ENCODE data around the gene SEBOX.
A peak's percentile ranks its signal among the peaks of the same experiment; 100 is the strongest.

The SEBOX gene

GRCh38 chr17:28327031-28327607 is 37.9 kb downstream of the SEBOX start:
- peaks cover 4% of the 10 kb centered on the region; the same call in 1 of the 2 replicates for H3K4me1 ChIP-seq (ENCODE audit: control insufficient read depth, insufficient read depth, low read length)
- peaks cover 64% of the 10 kb centered on the region for H3K36me3 ChIP-seq (ENCODE audit: control insufficient read depth, insufficient read depth, low read length)
- no peak overlapping the region for H3K27ac ChIP-seq (ENCODE audit: low read depth, low read length)
- no peak overlapping the region for H3K4me3 ChIP-seq (ENCODE audit: low read depth, low read length)
- H3K9ac ChIP-seq (ENCODE audit: low read length): no peak overlapping the region
- H3K27me3 ChIP-seq (ENCODE audit: control insufficient read depth, insufficient read depth, low read length): no peaks in the 10 kb centered on the region
- H3K9me3 ChIP-seq (ENCODE audit: control insufficient read depth, insufficient read depth, low read depth, low read length): no peaks in the 10 kb centered on the region

GRCh38 chr17:28326114-28326513 is 38.9 kb downstream of the SEBOX start:
- Histone ChIP-seq H3K4me1 (ENCODE audit: control insufficient read depth, insufficient read depth, low read length) (peaks cover 4% of the 10 kb centered on the region; the same call in 1 of the 2 replicates), H3K27me3 (ENCODE audit: control insufficient read depth, insufficient read depth, low read length) (no peaks in the 10 kb centered on the region), H3K9me3 (ENCODE audit: control insufficient read depth, insufficient read depth, low read depth, low read length) (no peaks in the 10 kb centered on the region), H3K36me3 (ENCODE audit: control insufficient read depth, insufficient read depth, low read length) (peaks cover 58% of the 10 kb centered on the region), H3K9ac (ENCODE audit: low read length) (no peak overlapping the region), H3K4me3 (ENCODE audit: low read depth, low read length) (no peak overlapping the region), H3K27ac (ENCODE audit: low read depth, low read length) (no peak overlapping the region)

- H3K4me3 ChIP-seq (ENCODE audit: low read depth, low read length): no peak overlapping the region
- H3K9me3 ChIP-seq (ENCODE audit: control insufficient read depth, insufficient read depth, low read depth, low read length): no peaks in the 10 kb centered on the region
- no peaks in the 10 kb centered on the region for H3K27me3 ChIP-seq (ENCODE audit: control insufficient read depth, insufficient read depth, low read length)
- no peak overlapping the region for H3K9ac ChIP-seq (ENCODE audit: low read length)
- H3K36me3 ChIP-seq (ENCODE audit: control insufficient read depth, insufficient read depth, low read length): peaks cover 56% of the 10 kb centered on the region
- peaks cover 12% of the 10 kb centered on the region; the same call in 1 of the 2 replicates for H3K4me1 ChIP-seq (ENCODE audit: control insufficient read depth, insufficient read depth, low read length)
- H3K27ac ChIP-seq (ENCODE audit: low read depth, low read length): no peak overlapping the region
Measured at GRCh38 chr17:28325211-28325610, 39.8 kb downstream of the SEBOX start.

GRCh38 chr17:28324781-28325180 is 40.2 kb downstream of the SEBOX start:
- peaks cover 56% of the 10 kb centered on the region for H3K36me3 ChIP-seq (ENCODE audit: control insufficient read depth, insufficient read depth, low read length)
- no peaks in the 10 kb centered on the region for H3K9me3 ChIP-seq (ENCODE audit: control insufficient read depth, insufficient read depth, low read depth, low read length)
- H3K4me1 ChIP-seq (ENCODE audit: control insufficient read depth, insufficient read depth, low read length): peaks cover 15% of the 10 kb centered on the region; the same call in 1 of the 2 replicates
- no peaks in the 10 kb centered on the region for H3K27me3 ChIP-seq (ENCODE audit: control insufficient read depth, insufficient read depth, low read length)
- no peak overlapping the region for H3K4me3 ChIP-seq (ENCODE audit: low read depth, low read length)
- H3K27ac ChIP-seq (ENCODE audit: low read depth, low read length): no peak overlapping the region
- no peak overlapping the region for H3K9ac ChIP-seq (ENCODE audit: low read length)

GRCh38 chr17:28324267-28324745 is 40.7 kb downstream of the SEBOX start:
- no peak overlapping the region for H3K27ac ChIP-seq (ENCODE audit: low read depth, low read length)

GRCh38 chr17:28320215-28321061 is 44.6 kb downstream of the SEBOX start:
- peaks cover 28% of the 10 kb centered on the region for H3K4me1 ChIP-seq (ENCODE audit: control insufficient read depth, insufficient read depth, low read length)
- no peaks in the 10 kb centered on the region; the same call in 1 of the 2 replicates for H3K27me3 ChIP-seq (ENCODE audit: control insufficient read depth, insufficient read depth, low read length)
- H3K9ac ChIP-seq (ENCODE audit: low read length): peak overlapping the region; percentile 97
- no peak overlapping the region for H3K27ac ChIP-seq (ENCODE audit: low read depth, low read length)
- H3K9me3 ChIP-seq (ENCODE audit: control insufficient read depth, insufficient read depth, low read depth, low read length): no peaks in the 10 kb centered on the region
- peaks cover 14% of the 10 kb centered on the region for H3K36me3 ChIP-seq (ENCODE audit: control insufficient read depth, insufficient read depth, low read length)
- peak overlapping the region; percentile 88 for H3K4me3 ChIP-seq (ENCODE audit: low read depth, low read length)

More at GRCh38 chr17:28324267-28324745, 40.7 kb downstream of the SEBOX start:
- Histone ChIP-seq H3K36me3 (ENCODE audit: control insufficient read depth, insufficient read depth, low read length) (peaks cover 53% of the 10 kb centered on the region), H3K27me3 (ENCODE audit: control insufficient read depth, insufficient read depth, low read length) (no peaks in the 10 kb centered on the region), H3K9me3 (ENCODE audit: control insufficient read depth, insufficient read depth, low read depth, low read length) (no peaks in the 10 kb centered on the region), H3K4me1 (ENCODE audit: control insufficient read depth, insufficient read depth, low read length) (peaks cover 15% of the 10 kb centered on the region; the same call in 1 of the 2 replicates), H3K9ac (ENCODE audit: low read length) (no peak overlapping the region), H3K4me3 (ENCODE audit: low read depth, low read length) (no peak overlapping the region)

GRCh38 chr17:28319598-28319935 is 45.4 kb downstream of the SEBOX start:
- H3K4me1 ChIP-seq (ENCODE audit: control insufficient read depth, insufficient read depth, low read length): peaks cover 28% of the 10 kb centered on the region
- no peaks in the 10 kb centered on the region; the same call in 1 of the 2 replicates for H3K27me3 ChIP-seq (ENCODE audit: control insufficient read depth, insufficient read depth, low read length)

GRCh38 chr17:28318759-28319597 is 46.0 kb downstream of the SEBOX start, which contains the start of gene TMEM97:
TSS of gene TMEM97 (plus strand) at chr17:28319200. CDS start at chr17:28319240, 40 bp downstream.
- no peaks in the 10 kb centered on the region; the same call in 1 of the 2 replicates for H3K27me3 ChIP-seq (ENCODE audit: control insufficient read depth, insufficient read depth, low read length)
- H3K4me3 ChIP-seq (ENCODE audit: low read depth, low read length): peak within 1 kb of the TSS; percentile 88
- peaks cover 8% of the 10 kb centered on the region for H3K36me3 ChIP-seq (ENCODE audit: control insufficient read depth, insufficient read depth, low read length)
- H3K9me3 ChIP-seq (ENCODE audit: control insufficient read depth, insufficient read depth, low read depth, low read length): no peaks in the 10 kb centered on the region
- peak within 1 kb of the TSS; percentile 97 for H3K9ac ChIP-seq (ENCODE audit: low read length)
- peaks cover 28% of the 10 kb centered on the region for H3K4me1 ChIP-seq (ENCODE audit: control insufficient read depth, insufficient read depth, low read length)
- peak within 1 kb of the TSS; percentile 82 for H3K27ac ChIP-seq (ENCODE audit: low read depth, low read length)

More at GRCh38 chr17:28319598-28319935, 45.4 kb downstream of the SEBOX start:
- Histone ChIP-seq H3K9me3 (ENCODE audit: control insufficient read depth, insufficient read depth, low read depth, low read length) (no peaks in the 10 kb centered on the region), H3K36me3 (ENCODE audit: control insufficient read depth, insufficient read depth, low read length) (peaks cover 8% of the 10 kb centered on the region), H3K4me3 (ENCODE audit: low read depth, low read length) (peak overlapping the region; percentile 88), H3K9ac (ENCODE audit: low read length) (peak overlapping the region; percentile 97), H3K27ac (ENCODE audit: low read depth, low read length) (peak overlapping the region; percentile 82)

- H3K4me3 ChIP-seq (ENCODE audit: low read depth, low read length): peak overlapping the region; percentile 88
- H3K4me1 ChIP-seq (ENCODE audit: control insufficient read depth, insufficient read depth, low read length): peaks cover 28% of the 10 kb centered on the region
- H3K36me3 ChIP-seq (ENCODE audit: control insufficient read depth, insufficient read depth, low read length): peaks cover 8% of the 10 kb centered on the region
- peak overlapping the region; percentile 16; the same call in 1 of the 2 replicates for H3K27ac ChIP-seq (ENCODE audit: low read depth, low read length)
- H3K9me3 ChIP-seq (ENCODE audit: control insufficient read depth, insufficient read depth, low read depth, low read length): no peaks in the 10 kb centered on the region
- H3K9ac ChIP-seq (ENCODE audit: low read length): peak overlapping the region; percentile 75
- no peaks in the 10 kb centered on the region; the same call in 1 of the 2 replicates for H3K27me3 ChIP-seq (ENCODE audit: control insufficient read depth, insufficient read depth, low read length)
Measured at GRCh38 chr17:28317966-28318758, 46.8 kb downstream of the SEBOX start.

Measured in HUES6 (cell line).